Sciatic nerve (tissue), 2 donors: Measurements from ENCODE around the gene CDK4. TPM values are rescaled to one million over a fixed set of nuclear protein-coding genes. Genes with fewer than 3 reads are reported as not detected.
A peak's percentile ranks its signal among the peaks of the same experiment; 100 is the strongest.
"Not testable (repeated sequence)": the region's sequence is repeated elsewhere in the genome, so short reads cannot be mapped to it uniquely, and the experiment has no call there.

Experiments
- ATAC-seq: fragments of 200-7000 bp; cut with Tn5 transposase; one replicate; pipeline ENCODE4 v1.9.1; 2020; ENCODE audit warnings: mild to moderate bottlenecking, moderate library complexity
- DNase-seq: peaks from one replicate; pipeline ENCODE4 v3.0.0-alpha.2; 2020; ENCODE audit warnings: low spot score
- intact Hi-C: fragments of 100-400 bp; cut with DNase I; formaldehyde crosslinking; loops from one replicate; pipeline ENCODE4 v1.14.2; 2022
- total RNA-seq: library from RNA; stranded (reverse); fragmentation: NEBNext Ultra II Directional; extraction: Animal tissue kit (Norgen Biotek cat#: 25700); gene quantifications from one replicate; pipeline ENCODE4 v1.2.1, GENCODE V29; 2021
- donor health status: DM: no; HTN: no; CAD: no.
- donor health status: DM: no; HTN: no; CAD: no.

The CDK4 gene
- total RNA-seq, 1 donor from 2014 or later = 54.0 TPM

GRCh38 chr12:57774634-57775033 is 22.5 kb upstream of the CDK4 start:
- ATAC-seq, intact Hi-C loops, DNase-seq: not testable (repeated sequence)

DNA sequence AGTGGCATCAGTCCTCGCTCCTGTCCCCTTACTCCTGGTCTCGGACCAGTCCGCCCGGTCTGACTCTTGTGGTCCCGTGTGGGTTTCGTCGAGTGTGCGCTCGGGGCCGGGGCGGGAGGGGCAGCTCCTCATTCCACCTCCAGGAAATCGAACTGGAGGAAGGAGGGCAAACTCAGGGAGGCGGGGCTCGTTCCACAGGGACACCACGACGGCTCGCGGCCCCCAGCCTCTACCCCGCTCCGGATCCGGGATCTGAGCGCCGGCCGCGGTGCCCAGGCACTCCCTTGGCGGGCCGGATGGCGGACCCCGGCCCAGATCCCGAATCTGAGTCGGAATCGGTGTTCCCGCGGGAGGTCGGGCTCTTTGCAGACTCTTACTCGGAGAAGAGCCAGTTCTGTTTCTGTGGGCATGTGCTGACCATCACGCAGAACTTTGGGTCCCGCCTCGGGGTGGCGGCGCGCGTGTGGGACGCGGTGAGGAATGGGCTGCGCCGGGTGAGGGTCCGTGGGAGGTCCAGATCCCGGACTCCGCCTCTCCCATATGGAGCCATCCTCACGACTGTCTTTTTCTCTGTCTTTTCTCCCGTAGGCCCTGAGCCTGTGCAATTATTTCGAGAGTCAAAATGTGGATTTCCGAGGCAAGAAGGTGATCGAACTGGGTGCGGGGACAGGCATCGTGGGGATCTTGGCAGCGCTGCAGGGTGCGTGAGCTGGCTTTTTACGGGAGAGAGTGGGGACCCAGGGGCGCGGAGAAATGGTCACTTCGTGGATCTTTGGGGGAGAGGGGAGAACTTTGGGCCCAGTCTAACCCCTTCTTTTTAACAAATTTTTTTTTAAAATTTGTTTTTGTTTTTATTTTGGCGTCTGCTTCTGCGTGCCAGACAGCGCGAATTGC is 20.6 kb upstream of the CDK4 start, which contains the start of gene EEF1AKMT3:
TSS of gene EEF1AKMT3 (plus strand) at position 186 of the 894 bp plus-strand sequence. CDS start at position 297, 111 bp downstream.
- DNase-seq = peak; percentile 83
- intact Hi-C loops = no loop called here

GRCh38 chr12:57771873-57772428 is 19.8 kb upstream of the CDK4 start, which contains the start of gene METTL1:
TSS of gene METTL1 (minus strand) at chr12:57772105. CDS start at chr12:57772083, 22 bp downstream.
- DNase-seq (peak; percentile 95), ATAC-seq (peak; percentile 98)
- intact Hi-C loops = no loop called here

More for the DNA sequence above, 20.6 kb upstream of the CDK4 start, which contains the start of gene EEF1AKMT3:
- ATAC-seq = peak; percentile 79

GRCh38 chr12:57771236-57771872 is 19.2 kb upstream of the CDK4 start:
- intact Hi-C loops = no loop called here
- peak; percentile 88 for ATAC-seq
- DNase-seq = peak; percentile 94

DNA sequence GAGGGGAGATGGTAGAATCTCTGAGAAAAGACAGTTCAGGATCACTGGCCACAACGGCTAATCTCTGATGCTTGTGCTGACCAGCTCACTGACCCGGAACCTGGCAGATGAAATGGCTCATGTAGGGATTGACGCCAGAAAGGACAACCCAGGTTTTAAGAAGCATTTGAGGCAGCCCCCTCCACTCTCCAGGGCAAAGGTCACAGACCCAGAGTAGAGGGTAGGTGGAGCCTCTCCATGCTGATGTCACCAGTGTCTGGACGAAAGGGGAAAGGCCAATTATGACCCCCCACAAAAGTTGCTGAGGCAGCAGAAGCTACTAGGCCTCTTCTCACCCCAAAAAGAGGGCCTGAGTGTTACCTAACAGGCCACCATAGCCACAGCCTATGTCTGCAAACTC is 18.6 kb upstream of the CDK4 start:
- DNase-seq (no peak), ATAC-seq (no peak)
- intact Hi-C loops = no loop called here

DNA sequence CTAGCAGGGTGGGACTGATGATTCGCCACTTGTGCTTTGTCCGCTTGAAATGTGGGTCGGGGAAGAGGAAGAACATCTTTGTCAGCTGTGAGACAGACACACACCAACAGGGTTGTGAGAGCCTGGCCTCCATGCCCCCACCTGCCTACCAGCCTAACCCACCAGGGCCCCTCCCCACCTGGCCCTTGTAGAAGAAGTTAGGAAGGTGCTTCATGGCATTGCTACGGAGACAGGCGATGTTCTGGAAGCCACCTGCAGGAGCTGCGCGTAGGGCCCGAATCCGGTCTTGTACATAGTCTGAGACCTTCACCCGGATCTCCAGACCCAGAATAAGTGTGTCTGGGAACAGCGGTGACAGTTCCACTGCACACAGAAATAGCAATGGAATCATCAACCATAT is 17.5 kb upstream of the CDK4 start:
- DNase-seq = no peak
- no peak for ATAC-seq
- intact Hi-C loops = no loop called here

DNA sequence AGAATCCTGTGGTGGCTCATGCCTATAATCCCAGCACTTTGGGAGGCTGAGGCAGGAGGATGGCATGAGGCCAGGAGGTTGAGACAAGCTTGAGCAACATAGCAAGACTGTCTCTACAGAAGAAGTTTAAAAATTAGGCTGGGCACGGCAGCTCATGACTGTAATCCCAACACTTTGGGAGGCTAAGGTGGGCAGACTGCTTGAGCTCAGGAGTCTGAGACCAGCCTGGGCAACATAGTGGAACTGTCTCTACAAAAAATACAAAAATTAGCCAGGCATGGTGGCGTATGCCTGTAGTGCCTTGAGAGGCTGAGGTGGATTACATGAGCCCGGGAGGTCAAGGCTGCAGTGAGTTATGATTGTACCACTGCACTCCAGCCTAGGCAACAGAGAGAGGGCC is 15.8 kb upstream of the CDK4 start:
- DNase-seq = no peak
- ATAC-seq = no peak
- intact Hi-C loops = no loop called here

GRCh38 chr12:57767305-57767698 is 15.2 kb upstream of the CDK4 start:
- ATAC-seq (no peak), DNase-seq (no peak)
- intact Hi-C loops = no loop called here

- DNase-seq = no peak
- intact Hi-C loops = no loop called here
Measured at GRCh38 chr12:57766464-57767304, 14.6 kb upstream of the CDK4 start, which contains the start of gene CYP27B1. TSS of gene CYP27B1 (minus strand) at chr12:57767078. CDS start at chr12:57767041, 37 bp downstream.

DNA sequence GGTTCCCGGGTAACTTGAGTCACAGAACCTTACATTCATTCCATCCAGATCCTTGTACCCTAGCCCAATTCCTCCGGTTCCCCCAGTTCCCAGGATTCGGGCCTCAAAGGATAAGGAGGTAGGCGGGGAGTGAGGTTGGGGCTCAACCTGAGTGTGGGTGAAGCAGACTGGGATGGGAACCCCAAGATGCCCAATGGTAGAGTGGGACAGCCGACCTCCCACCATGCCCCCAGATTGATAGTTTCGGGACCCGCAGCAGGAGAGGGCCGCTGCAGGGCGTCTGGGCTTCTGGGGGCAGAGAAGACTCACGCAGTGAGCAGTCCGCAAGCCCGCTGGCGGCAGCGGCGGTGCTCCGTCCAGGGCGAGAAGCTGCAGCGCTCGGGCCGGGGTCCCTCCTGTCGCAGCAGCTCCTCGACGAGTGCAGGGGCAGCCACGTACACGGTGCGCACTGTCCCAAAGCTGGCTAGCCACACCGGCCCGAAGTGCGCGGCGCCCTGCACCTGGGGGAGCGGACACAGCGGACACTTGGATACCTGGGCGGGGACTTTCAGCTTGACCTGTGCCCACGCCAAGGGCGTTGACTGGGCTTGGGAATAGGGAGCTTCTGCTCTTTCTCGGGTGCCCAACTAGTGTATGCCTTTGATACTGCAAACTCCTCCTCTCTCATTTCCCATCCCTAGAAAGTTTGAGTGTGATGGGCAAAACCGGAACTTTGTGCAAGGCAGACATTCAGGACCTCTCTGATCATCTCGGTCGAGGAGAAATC is 13.8 kb upstream of the CDK4 start:
- peak; percentile 3 for ATAC-seq

More at GRCh38 chr12:57766464-57767304, 14.6 kb upstream of the CDK4 start, which contains the start of gene CYP27B1:
- ATAC-seq = peak; percentile 14

DNA sequence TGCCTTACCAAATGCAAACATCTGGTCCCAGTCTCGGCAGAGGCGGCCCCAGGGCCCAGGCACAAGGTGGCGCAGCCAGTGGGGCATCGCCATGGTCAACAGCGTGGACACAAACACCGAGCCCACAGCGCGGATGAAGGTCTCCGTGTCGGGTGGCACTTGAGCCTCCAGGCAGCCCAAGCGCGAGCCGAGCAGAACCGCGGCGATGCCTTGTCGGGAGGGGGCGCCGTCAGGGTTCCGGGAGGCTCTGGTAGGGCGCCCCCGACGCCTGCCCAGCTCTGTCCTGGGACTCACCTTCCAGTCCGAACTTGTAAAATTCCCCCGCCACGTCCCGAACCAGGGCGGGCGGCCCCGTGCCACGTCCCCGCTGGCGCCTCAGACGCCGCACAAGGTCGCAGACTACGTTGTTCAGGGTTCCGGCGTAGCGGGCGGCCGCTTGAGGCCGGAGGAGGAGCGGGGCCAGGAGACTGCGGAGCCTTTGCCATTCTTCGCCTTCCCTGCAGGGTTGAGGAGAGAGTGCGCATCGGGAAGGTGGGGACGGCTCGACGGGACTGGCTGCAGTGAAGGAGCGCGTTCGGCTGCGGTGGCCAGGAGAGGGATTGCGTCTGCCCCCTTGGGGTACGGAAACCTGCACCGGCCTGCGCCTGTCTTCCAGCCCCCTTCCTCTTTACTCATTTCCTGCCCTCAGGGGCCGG is 13.0 kb upstream of the CDK4 start:
- no peak for DNase-seq
- peak; percentile 53 for ATAC-seq
- intact Hi-C loops = no loop called here

More for the DNA sequence above, 13.8 kb upstream of the CDK4 start:
- DNase-seq = no peak
- intact Hi-C loops = no loop called here

GRCh38 chr12:57764662-57765002 is 12.5 kb upstream of the CDK4 start:
- DNase-seq (no peak), ATAC-seq (no peak)
- intact Hi-C loops = no loop called here

DNA sequence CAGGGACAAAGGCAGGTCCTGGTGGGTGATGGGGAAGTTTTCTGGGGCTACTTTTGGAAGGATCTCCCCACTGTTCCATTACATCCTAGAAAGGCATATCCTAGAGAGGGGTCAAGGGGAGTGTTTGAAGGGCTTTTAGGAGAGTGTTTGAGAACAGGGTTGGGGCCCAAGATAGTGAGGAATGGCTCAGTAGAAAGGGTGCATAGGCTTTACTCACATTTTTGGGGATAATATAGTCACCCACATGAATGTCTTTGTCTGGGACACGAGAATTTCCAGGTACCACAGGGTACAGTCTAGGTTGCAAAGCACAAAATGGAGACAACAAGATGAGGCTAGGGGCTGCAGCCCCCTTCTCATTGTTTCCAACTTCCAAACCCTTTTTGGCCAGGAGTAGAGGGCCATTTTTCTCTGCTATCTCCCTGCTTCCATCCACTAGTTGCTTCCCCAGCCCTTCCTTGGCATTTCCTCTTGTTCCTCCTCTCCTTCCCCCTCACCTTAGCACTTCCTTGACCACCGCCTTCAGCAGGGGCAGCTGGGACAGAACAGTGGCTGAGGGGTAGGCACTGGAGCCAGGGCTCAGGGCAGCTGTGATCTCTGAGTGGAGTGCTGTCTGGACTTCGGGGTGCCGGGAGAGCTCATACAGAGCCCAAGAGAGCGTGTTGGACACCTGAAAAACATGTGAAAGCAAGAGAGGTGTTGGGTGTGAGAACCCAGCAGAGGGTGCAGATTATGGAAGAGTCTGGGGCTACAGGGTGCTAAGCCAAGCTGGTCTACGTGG is 12.0 kb upstream of the CDK4 start:
- DNase-seq = no peak
- intact Hi-C loops = no loop called here
- no peak for ATAC-seq

- no peak for DNase-seq
- intact Hi-C loops = no loop called here
- no peak for ATAC-seq
Measured at GRCh38 chr12:57762463-57762862, 10.4 kb upstream of the CDK4 start.

DNA sequence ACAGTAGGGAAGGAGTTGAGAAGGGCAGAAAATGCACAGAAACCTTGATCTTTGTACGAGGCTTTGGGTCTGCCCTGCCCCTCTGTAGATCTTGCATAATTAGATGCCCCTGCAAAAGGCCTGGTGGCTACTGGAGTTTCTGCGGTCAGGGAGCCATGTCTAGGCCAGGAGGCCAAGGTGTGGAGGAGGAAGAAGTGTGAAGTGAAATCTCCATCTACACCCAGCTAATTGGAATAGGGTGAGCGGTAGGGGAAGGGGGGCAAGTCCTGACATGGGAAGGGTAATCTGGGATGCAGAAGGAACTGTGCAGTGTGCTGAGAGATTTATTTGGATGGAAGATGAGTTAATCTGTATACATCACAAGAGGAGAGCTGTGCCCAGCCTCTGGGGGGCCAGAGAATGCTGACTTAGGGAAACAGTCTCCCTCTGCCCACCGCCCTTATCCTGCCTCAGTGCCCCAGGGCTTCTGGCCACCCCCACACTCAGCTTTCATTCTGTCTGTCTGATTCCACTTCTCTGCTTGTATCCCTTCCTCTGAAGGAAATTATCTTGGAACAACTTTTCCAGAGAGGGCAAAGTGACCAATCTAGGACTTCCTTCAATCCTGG is 9.4 kb upstream of the CDK4 start:
- DNase-seq (no peak), ATAC-seq (no peak)
- intact Hi-C loops = no loop called here

DNA sequence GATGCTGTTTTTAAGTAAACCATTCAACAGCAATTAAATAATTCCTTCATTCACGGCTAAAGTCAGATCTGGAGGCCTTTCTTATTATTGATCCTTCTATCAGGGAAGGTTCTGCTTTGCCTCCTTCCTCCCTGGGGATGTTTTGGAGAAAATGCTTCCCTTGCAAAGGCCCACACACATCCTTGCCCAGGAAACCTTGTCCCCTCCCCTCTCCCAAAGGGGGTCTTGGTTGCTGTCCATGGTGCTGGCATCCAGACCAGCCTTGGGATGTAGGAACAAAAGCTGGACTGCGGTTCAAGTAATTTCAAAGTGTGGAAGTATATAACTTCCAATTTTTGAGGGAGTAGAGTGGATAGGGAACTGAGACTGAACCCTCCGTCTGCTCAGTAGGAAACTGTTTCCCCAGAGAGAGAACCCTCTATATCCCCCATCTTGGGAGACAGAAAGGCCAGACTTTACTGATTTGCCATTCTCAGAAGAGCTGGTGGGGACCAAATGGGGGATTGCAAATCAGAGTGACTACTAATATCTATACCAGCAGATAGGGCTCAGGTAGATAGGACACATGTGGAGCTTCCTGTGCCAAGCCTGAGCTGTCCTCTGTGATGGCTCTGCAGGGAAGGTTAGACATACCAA is 8.4 kb upstream of the CDK4 start:
- ATAC-seq = no peak
- intact Hi-C loops = no loop called here

More for the DNA sequence above, 8.4 kb upstream of the CDK4 start:
- DNase-seq = no peak
